ENCODE data around the gene TCEA2.

TCEA2 gene

DNA sequence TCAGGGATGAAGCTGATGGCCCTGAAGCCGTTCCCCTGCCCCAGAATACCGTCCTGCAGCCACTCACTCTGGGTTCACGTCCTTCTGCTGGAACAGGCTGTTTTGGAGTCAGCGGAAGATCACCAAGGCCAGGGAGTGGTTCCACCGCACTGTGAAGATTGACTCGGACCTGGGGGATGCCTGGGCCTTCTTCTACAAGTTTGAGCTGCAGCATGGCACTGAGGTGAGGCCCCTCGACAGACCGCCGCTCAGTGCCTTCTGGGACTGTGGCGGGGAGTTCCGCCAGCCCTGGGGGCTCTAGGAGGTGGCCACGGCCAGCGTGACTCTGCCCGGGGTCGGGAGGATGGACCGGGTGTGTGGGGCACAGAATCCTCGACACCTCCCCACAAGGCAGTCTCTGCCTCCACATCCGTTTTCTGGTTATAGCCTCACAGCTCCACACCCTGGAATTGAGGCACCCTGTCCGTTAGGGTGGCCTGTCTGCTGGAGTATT is 31.1 kb upstream of the TCEA2 start:
- H3K4me1 Mint-ChIP-seq, result peaks cover 40% of the 10 kb centered on the region
- peaks cover 17% of the 10 kb centered on the region for H3K36me3 Mint-ChIP-seq (ENCODE audit: low read depth)
- H3K4me3 Mint-ChIP-seq, result no peak overlapping the region
- no peak overlapping the region for H3K27ac Mint-ChIP-seq
- H3K27me3 Mint-ChIP-seq, result no peaks in the 10 kb centered on the region
- ATAC-seq (no peak), DNase-seq (no peak)
- H3K9me3 Mint-ChIP-seq, result no peaks in the 10 kb centered on the region

DNA sequence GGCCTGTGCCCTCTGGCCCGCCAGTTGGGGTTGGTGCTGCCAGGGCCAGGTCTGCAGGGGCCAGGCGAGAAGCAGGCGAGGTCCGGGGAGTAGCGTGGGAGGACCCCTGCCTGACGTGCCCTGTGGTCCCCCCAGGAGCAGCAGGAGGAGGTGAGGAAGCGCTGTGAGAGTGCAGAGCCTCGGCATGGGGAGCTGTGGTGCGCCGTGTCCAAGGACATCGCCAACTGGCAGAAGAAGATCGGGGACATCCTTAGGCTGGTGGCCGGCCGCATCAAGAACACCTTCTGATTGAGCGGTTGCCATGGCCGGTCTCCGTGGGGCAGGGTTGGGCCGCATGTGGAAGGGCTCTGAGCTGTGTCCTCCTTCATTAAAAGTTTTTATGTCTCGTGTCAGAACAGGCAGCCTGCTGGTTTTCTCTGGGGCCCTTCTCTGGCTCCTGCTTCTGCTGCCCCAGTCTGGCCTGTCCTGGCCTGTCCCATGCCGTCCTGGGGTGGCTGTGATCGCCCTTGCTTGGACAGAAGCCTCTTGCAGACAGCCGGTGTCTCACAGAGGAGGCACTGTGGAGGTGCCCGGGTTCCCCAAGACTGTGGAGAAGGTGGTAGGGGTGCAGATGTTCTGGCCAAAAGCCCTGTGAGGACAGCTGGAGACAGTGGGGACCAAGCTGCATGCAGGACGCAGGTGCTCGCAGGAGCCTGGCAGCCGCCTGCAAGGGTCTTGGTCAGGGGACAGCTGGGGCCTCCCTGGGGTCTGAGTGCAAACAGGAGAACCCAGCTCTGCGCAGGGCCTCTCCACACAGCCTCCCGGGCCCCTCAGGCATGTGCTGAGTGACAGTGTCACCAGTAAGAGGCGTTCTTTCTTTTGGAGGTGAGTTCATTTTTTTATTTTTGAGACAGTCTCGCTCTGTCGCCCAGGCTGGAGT is 30.0 kb upstream of the TCEA2 start:
- H3K36me3 Mint-ChIP-seq (ENCODE audit: low read depth), result peaks cover 16% of the 10 kb centered on the region
- no peak for DNase-seq
- no peaks in the 10 kb centered on the region for H3K9me3 Mint-ChIP-seq
- no peak overlapping the region for H3K4me3 Mint-ChIP-seq
- H3K27me3 Mint-ChIP-seq, result peaks cover 2% of the 10 kb centered on the region
- ATAC-seq, result no peak
- H3K4me1 Mint-ChIP-seq, result peaks cover 51% of the 10 kb centered on the region
- H3K27ac Mint-ChIP-seq, result peak overlapping the region; percentile 39

DNA sequence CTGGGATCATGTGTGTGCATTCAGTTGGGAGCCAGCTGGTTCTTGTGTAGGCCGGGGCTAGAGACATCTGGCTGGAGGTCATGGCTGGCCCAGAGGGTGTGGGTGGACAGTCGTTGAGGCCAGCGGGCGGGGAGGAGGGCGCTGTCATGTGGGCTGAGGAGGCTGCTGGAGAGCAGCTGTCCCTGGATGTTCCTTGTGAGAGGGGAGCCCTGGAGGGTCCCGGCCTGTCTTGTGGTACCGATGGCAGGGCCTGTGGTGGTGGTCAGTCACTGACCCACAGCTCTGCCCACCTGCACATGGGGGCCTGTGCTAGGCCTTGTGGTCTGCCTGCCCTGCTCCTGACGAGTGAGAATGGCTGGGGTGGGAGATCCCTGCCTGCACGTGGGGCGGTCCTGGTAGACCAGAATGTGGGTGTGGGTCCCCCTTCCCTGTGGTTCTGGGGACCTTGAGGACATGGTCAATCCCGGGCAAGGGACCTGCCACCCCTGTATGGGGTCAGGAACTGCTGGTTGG is 29.0 kb upstream of the TCEA2 start:
- peak overlapping the region; percentile 93 for H3K27ac Mint-ChIP-seq
- H3K4me1 Mint-ChIP-seq, result peaks cover 51% of the 10 kb centered on the region
- no peak for ATAC-seq
- H3K36me3 Mint-ChIP-seq (ENCODE audit: low read depth), result peaks cover 12% of the 10 kb centered on the region
- no peak overlapping the region for H3K4me3 Mint-ChIP-seq
- DNase-seq, result no peak
- H3K9me3 Mint-ChIP-seq, result no peaks in the 10 kb centered on the region
- peaks cover 2% of the 10 kb centered on the region for H3K27me3 Mint-ChIP-seq

DNA sequence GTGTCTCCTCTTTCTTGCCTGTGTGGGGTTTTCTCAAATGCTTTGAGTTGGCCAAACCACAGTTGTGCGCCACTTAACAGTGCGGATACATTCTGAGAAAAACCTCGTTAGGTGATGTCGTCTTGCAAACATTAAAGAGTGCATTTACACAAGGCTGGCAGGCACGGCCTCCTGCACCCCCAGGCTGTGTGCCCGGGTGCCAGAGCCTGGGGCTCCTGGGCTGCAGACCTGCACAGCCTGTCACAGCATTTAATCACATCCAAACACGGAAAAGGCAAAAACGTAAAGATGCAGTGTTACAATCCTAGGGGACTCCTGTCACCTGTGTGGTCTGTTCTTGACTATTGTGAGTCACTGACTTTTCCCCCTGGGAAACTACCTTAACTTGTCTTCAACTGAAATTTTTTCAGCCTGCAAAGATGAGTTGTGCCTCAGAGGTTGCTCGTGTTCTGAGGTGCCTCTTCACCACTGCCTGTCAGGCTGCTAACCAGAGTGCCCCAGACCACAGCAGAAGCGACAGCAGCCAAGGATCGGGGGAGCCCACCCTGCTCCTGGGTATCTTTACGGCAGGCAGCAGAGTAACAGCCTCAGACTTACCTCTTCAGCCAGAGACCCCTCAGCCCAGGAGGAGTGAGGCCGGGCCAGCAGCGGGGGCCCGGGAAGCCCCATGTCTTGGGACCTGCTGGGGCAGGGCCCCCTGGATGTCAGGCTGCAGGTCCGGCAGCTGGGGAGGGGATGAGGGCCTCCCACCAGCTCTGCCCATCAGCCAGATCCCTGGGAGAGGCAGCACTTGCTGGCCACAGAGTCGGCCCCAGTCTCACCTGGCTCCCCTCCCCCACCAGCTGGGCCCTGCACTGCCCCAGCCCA is 27.7 kb upstream of the TCEA2 start:
- Mint-ChIP-seq H3K4me1 (peaks cover 60% of the 10 kb centered on the region), H3K4me3 (peak overlapping the region; percentile 68), H3K9me3 (no peaks in the 10 kb centered on the region), H3K27me3 (peaks cover 2% of the 10 kb centered on the region), H3K36me3 (ENCODE audit: low read depth) (peaks cover 7% of the 10 kb centered on the region), H3K27ac (peak overlapping the region; percentile 93)
- ATAC-seq, result peak; percentile 65
- DNase-seq, result peak; percentile 60

DNA sequence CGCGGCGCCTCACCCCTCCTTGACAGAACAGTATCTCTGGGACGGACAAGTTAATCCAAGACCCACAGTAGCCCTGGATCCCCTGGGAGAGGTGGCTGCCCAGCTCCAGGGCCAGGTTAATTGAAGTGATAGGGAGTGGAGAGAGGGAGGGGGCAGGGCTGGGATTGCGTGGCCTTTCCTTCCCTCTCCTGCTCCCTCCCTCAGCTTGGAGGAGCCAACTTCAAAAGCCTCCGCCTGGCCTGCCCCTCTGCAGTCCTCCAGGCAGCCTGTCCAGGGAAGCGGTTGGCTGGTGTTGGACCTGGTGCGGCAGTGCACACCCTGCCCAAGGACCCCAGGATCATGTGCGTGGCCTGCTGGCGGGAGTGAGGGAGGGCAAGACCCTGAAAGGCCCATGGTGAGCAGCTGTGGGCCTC is 27.1 kb upstream of the TCEA2 start, which contains the start of gene C20orf204:
TSS of gene C20orf204 (plus strand) at position 250 of the 413 bp plus-strand sequence. CDS start at position 392, 142 bp downstream.
- peaks cover 2% of the 10 kb centered on the region for H3K27me3 Mint-ChIP-seq
- H3K4me1 Mint-ChIP-seq, result peaks cover 65% of the 10 kb centered on the region
- H3K36me3 Mint-ChIP-seq (ENCODE audit: low read depth), result peaks cover 7% of the 10 kb centered on the region
- no peak for ATAC-seq
- H3K9me3 Mint-ChIP-seq, result no peaks in the 10 kb centered on the region
- DNase-seq, result no peak
- H3K4me3 Mint-ChIP-seq, result peak within 1 kb of the TSS; percentile 68
- peak within 1 kb of the TSS; percentile 93 for H3K27ac Mint-ChIP-seq

DNA sequence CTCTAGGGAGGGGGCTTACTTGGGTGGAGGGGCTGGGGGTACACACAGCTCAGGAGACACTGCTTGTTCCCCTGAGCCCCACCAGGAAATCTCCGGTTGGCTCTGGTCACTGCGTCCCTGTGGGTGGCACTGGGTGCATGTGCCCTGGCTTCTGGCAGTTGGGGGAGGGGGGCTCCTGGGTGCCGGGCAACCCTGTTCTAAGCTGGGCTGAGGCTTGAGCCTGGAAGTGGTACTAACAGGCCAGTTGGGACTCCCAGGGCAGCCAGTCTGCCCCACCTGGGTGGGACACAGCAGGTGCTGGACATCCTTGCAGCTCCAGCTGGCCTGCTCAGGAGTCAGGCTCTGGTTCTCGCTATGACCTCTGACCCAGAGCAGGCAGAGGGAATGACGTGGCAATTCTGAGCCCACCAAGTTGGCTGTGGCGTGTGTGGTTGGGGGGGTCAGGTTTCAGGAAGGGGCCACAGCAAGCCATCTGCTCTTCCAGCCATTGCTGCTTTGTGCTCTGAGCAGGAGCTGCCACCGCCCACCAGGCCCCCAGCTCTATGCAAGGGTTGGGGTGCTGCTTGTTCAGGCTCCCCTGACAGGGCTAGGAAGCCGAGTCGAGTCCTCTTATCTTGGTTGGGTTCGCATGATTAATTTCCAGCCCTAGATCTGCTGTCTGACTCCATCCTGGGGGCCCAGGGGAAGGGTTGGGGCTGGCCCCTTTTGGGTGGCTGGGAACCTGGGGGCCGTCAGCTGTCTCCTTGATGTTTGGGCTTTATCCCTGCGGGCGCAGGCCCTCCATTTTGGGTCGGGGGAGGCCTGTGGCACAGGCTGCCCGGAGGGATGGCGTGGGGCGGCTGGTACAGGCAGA is 26.4 kb upstream of the TCEA2 start:
- Mint-ChIP-seq H3K4me1 (peaks cover 69% of the 10 kb centered on the region), H3K27me3 (peaks cover 2% of the 10 kb centered on the region), H3K4me3 (peak overlapping the region; percentile 24), H3K36me3 (ENCODE audit: low read depth) (peaks cover 7% of the 10 kb centered on the region), H3K9me3 (no peaks in the 10 kb centered on the region), H3K27ac (peak overlapping the region; percentile 93)
- DNase-seq (peak; percentile 53), ATAC-seq (peak; percentile 18)

DNA sequence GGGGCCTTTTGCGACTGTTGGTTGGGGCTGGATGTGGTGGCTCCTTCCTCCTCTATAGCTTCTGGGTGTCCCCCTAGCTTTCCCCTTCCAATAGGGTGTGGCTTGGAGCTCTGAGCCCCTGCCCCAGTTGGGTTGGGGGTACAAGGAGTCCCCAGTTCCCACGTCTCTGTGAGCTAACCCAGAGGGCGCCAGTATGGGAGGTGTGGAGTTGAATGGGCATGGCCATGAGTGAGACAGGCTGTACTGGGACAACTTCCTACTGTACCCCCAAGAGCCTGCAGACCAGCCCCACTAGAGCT is 25.9 kb upstream of the TCEA2 start:
- ATAC-seq, result no peak
- Mint-ChIP-seq H3K4me1 (peaks cover 74% of the 10 kb centered on the region), H3K9me3 (no peaks in the 10 kb centered on the region), H3K4me3 (peak overlapping the region; percentile 14), H3K36me3 (ENCODE audit: low read depth) (peaks cover 7% of the 10 kb centered on the region), H3K27me3 (peaks cover 2% of the 10 kb centered on the region), H3K27ac (no peak overlapping the region)
- DNase-seq, result no peak

DNA sequence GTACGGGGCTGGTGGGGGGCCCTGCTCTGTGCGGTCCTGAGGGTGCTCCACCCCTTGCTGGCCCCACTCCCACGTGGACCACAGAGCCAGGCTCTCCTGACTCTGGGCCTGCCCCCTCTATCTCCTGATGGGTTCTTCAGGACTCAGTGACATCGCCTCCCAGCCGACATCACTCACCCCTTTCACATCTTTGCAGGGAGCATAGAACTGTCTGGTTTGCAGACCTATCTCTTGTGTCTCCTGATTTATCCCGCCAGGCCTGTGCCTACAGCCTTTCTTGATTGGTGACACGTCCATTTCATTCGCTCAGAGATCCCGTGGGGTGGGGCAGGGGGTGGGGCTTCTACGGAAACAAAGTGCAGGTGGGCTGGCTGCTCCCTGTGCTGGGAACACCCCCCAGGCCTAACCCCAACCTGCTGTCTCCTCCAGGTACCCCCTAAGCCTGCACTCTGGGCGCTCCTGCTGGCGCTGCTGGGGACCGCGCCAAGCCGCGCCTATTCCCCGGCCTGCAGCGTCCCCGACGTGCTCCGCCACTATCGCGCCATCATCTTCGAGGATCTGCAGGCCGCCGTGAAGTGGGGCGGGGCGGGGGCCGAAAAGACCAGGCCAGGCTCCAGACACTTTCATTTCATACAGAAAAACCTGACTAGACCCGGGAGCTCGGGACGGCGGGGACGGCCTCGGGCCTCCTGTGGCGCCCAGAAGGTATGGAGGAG is 25.3 kb upstream of the TCEA2 start:
- no peak overlapping the region for H3K27ac Mint-ChIP-seq
- ATAC-seq (no peak), DNase-seq (no peak)
- no peaks in the 10 kb centered on the region for H3K9me3 Mint-ChIP-seq
- peaks cover 71% of the 10 kb centered on the region for H3K4me1 Mint-ChIP-seq
- peaks cover 5% of the 10 kb centered on the region for H3K36me3 Mint-ChIP-seq (ENCODE audit: low read depth)
- H3K4me3 Mint-ChIP-seq, result peak overlapping the region; percentile 26
- peaks cover 2% of the 10 kb centered on the region for H3K27me3 Mint-ChIP-seq

DNA sequence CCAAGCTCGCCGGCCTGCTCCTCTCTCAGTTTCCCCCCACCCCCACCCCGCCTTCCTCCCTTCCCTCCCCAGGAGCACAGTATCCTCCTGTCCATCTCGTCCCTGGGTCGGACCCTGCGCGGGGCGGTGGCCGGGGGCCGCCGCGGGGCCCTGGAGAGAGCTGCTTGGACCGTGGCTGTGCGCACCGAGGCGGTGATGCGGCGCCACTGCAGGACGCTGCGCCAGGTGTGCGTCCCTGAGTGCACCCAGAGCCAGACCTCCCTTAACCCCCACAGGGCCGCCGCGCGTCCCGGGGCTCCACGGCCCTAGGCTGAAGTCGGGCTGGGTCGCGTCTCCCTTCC is 24.8 kb upstream of the TCEA2 start:
- ATAC-seq, result peak; percentile 2
- H3K9me3 Mint-ChIP-seq, result no peaks in the 10 kb centered on the region
- peaks cover 70% of the 10 kb centered on the region for H3K4me1 Mint-ChIP-seq
- DNase-seq, result no peak
- H3K4me3 Mint-ChIP-seq, result no peak overlapping the region
- peaks cover 5% of the 10 kb centered on the region for H3K36me3 Mint-ChIP-seq (ENCODE audit: low read depth)
- no peak overlapping the region for H3K27ac Mint-ChIP-seq
- peaks cover 2% of the 10 kb centered on the region for H3K27me3 Mint-ChIP-seq

DNA sequence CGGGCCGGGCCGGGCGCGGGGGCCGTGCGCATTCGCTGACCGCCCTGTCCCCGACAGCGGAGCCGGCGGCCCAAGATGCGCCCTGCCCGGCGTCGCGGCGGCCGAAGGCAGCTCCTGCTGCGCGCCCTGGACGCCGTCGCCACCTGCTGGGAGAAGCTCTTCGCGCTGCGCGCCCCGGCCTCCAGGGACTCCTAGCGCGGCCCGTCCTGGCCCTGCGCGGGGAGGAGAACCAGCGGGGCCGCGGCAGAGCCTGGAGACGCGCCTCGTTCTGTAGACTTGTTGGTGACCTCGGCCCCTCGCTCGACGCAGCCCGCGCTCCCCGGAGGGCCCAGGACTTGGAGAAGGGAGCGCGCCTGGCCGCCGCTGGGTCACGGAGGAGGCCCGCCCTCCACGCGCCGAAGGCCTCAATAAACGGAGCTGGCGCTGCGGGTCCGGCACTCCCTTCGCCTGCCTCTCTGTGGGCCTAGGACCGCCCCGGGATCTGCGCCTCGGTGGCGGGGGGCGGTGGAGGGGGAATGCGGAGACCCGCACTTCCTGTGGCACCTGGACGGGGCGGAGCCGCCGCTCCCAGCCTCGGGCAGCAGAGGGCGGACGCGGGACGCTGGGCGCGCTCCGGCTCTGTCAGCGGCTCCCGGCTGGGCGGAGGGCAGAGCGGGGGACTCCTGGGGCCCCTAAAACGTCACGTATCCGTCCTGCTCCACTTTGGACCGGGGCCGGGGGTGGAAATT is 24.3 kb upstream of the TCEA2 start:
- DNase-seq, result peak; percentile 84
- peaks cover 2% of the 10 kb centered on the region for H3K27me3 Mint-ChIP-seq
- H3K36me3 Mint-ChIP-seq (ENCODE audit: low read depth), result peaks cover 5% of the 10 kb centered on the region
- H3K4me3 Mint-ChIP-seq, result no peak overlapping the region
- H3K27ac Mint-ChIP-seq, result no peak overlapping the region
- ATAC-seq, result peak; percentile 44
- no peaks in the 10 kb centered on the region for H3K9me3 Mint-ChIP-seq
- H3K4me1 Mint-ChIP-seq, result peaks cover 65% of the 10 kb centered on the region

- Mint-ChIP-seq H3K4me1 (peaks cover 58% of the 10 kb centered on the region), H3K9me3 (no peaks in the 10 kb centered on the region), H3K27ac (no peak overlapping the region), H3K4me3 (peak overlapping the region; percentile 50), H3K27me3 (peaks cover 2% of the 10 kb centered on the region), H3K36me3 (ENCODE audit: low read depth) (no peaks in the 10 kb centered on the region)
- no peak for ATAC-seq
- no peak for DNase-seq
Observed at GRCh38 chr20:64039293-64040160, 23.5 kb upstream of the TCEA2 start.

DNA sequence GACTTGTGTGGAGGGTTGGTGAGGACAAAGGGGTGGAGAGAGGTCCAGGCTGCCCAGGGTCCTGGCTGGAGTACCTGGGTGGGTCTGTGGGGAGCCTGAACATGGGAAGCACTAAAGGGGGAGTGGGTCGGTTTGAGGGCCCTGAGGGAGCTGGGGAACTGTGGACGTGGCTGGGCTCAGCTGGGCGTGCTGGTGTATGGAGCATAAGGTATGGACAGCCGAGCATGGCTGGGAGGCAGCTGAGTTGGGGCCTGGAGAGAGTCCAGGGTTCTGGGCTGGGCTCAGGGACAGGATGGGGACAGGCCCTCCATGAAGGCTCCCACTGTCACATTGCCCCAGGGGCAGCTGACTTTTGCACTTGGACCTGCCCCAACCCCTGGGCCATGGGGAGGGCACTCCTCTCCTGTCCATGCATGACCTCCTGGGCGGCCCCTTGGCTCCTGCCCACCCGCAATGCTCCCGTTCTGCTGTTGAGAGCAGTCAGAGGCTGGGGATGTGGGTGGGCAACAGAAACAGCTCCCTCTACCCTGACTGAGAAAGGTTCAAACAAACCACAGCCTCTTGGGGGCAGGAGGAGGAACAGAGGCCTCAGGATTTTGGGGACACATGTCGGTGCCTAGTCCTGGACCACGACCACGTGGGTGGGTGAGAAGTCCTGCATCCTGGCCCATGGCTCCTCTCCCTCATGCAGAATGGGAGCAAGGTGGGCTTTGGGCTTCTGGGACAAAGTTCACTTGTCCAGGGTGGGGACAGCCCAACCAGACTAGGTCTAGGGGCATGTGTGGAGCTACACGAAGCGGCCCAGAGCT is 22.6 kb upstream of the TCEA2 start:
- ATAC-seq (no peak), DNase-seq (no peak)
- Mint-ChIP-seq H3K27me3 (peaks cover 2% of the 10 kb centered on the region), H3K36me3 (ENCODE audit: low read depth) (no peaks in the 10 kb centered on the region), H3K9me3 (no peaks in the 10 kb centered on the region), H3K4me3 (no peak overlapping the region), H3K27ac (no peak overlapping the region), H3K4me1 (peaks cover 51% of the 10 kb centered on the region)

Data from activated naive CD8-positive, alpha-beta T cell treated with anti-CD3 and anti-CD28 coated beads, Interleukin-2, amount 50 U/mL, for 24 hours (primary cell).